HCT116 (cell line): ENCODE data around the gene GPRC5A. TPM values are rescaled to one million over a fixed set of nuclear protein-coding genes. Genes with fewer than 3 reads are reported as not detected.
A peak's percentile ranks its signal among the peaks of the same experiment; 100 is the strongest.

Source experiments
- ATAC-seq: fragments of 200-7000 bp; cut with Tn5 transposase; 2 replicates; pipeline ENCODE4 v1.9.1; 2020; ENCODE audit warnings: mild to moderate bottlenecking, moderate library complexity
- BruUV-seq: library from RNA; stranded (reverse); fragments of 400-500 nt; replicated peaks from 2 replicates; lab custom pipeline; 2021; lab: Mats Ljungman, UMichigan
- CTCF ChIA-PET: fragments of 300-600 bp; sonication (Branson Sonifier 250); formaldehyde crosslinking; loops from one replicate; lab custom pipeline; 2021; ENCODE audit warnings: antibody characterized with exemption; lab: Charles Lee
- POLR2A ChIA-PET: fragments of 300-600, 350-600 bp; sonication (Branson Sonifier 250); formaldehyde crosslinking; loops from one replicate; lab custom pipeline; 2021; ENCODE audit warnings: antibody characterized with exemption; lab: Charles Lee
- RAD21 ChIA-PET, 2 experiments: fragments of 300-600 bp; sonication (Branson Sonifier 250); formaldehyde crosslinking; loops; one replicate each; lab custom pipeline; 2023; ENCODE audit warnings: low total read pairs in 2 of 2; ENCODE audit not compliant: uncharacterized antibody in 2 of 2, unreplicated experiment in 2 of 2, low non-redundant PET in 1 of 2; lab: Charles Lee
- DNase-seq: peaks from one replicate; pipeline ENCODE4 v3.0.0-alpha.2; 2010; ENCODE audit warnings: low read depth, low spot score
- H2AFZ ChIP-seq: fragments of 200-600 bp; shearing (Covaris generic), sonication (generic); 2 replicates; pipeline ENCODE4 v1.6.1; 2017; ENCODE audit warnings: low read depth, mixed run types, mixed read lengths, antibody characterized with exemption, low read length; ENCODE audit not compliant: poor library complexity, severe bottlenecking
- H3K27ac ChIP-seq: 2 replicates; pipeline ENCODE4 v1.5.1; 2012; ENCODE audit warnings: low read depth, low read length
- H3K27me3 ChIP-seq: fragments of 200-600 bp; sonication (generic); 2 replicates; pipeline ENCODE4 v1.6.1; 2016; ENCODE audit warnings: mixed run types, low read length, mixed read lengths; ENCODE audit not compliant: insufficient read depth
- H3K36me3 ChIP-seq, 2 experiments: fragments of 200-500 bp in 1 of 2; fragments of 200-600 bp in 1 of 2; sonication (Bioruptor generic) in 1 of 2; sonication (generic) in 1 of 2; 2 replicates each; pipeline versions ENCODE4 v1.5.1 to v1.6.1; 2014 to 2016; ENCODE audit warnings: low read length in 2 of 2, inconsistent platforms in 1 of 2, mixed read lengths in 1 of 2, mixed run types in 1 of 2; ENCODE audit not compliant: insufficient read depth in 2 of 2, control insufficient read depth in 1 of 2
- H3K4me1 ChIP-seq, 2 experiments: fragments of 200-600 bp in 1 of 2; sonication (generic) in 1 of 2; 2 replicates each; pipeline versions ENCODE4 v1.5.1 to v1.6.1; 2012 to 2017; ENCODE audit warnings: low read length in 2 of 2, inconsistent platforms in 1 of 2, mild to moderate bottlenecking in 1 of 2, mixed read lengths in 1 of 2, mixed run types in 1 of 2, moderate library complexity in 1 of 2; ENCODE audit not compliant: insufficient read depth in 2 of 2, control insufficient read depth in 1 of 2
- H3K4me2 ChIP-seq: fragments of 200-600 bp; sonication (generic); 2 replicates; pipeline ENCODE4 v1.6.1; 2017; ENCODE audit warnings: mixed run types, low read length, mixed read lengths
- H3K4me3 ChIP-seq, 2 experiments: fragments of 200-600 bp in 1 of 2; sonication (generic) in 1 of 2; replicated peaks in 1 of 2; 2 replicates each; pipeline ENCODE4 v1.5.1; 2011 to 2016; ENCODE audit warnings: low read length in 2 of 2, control low read depth in 1 of 2, low read depth in 1 of 2, mild to moderate bottlenecking in 1 of 2, mixed read lengths in 1 of 2, mixed run types in 1 of 2
- H3K79me2 ChIP-seq: fragments of 200-600 bp; sonication (generic); 2 replicates; pipeline ENCODE4 v1.6.1; 2017; ENCODE audit warnings: mild to moderate bottlenecking, mixed run types, low read length, moderate library complexity, mixed read lengths; ENCODE audit not compliant: insufficient read depth
- H3K9ac ChIP-seq: fragments of 200-600 bp; sonication (generic); 2 replicates; pipeline ENCODE4 v1.6.1; 2016; ENCODE audit warnings: low read length, mixed read lengths
- H3K9me2 ChIP-seq: fragments of 200-600 bp; sonication (generic), shearing (Covaris generic); 2 replicates; pipeline ENCODE4 v1.6.1; 2017; ENCODE audit warnings: mixed run types, mild to moderate bottlenecking, moderate library complexity; ENCODE audit not compliant: insufficient read depth
- H3K9me3 ChIP-seq, 2 experiments: fragments of 200-500 bp in 1 of 2; fragments of 200-600 bp in 1 of 2; sonication (Bioruptor generic) in 1 of 2; sonication (generic) in 1 of 2; 2 replicates each; pipeline ENCODE4 v1.6.1; 2014 to 2017; ENCODE audit warnings: low read length in 2 of 2, mixed read lengths in 2 of 2, inconsistent platforms in 1 of 2, low read depth in 1 of 2, mild to moderate bottlenecking in 1 of 2, mixed run types in 1 of 2, moderate library complexity in 1 of 2; ENCODE audit not compliant: control insufficient read depth in 1 of 2, insufficient read depth in 1 of 2
- H4K20me1 ChIP-seq: fragments of 200-600 bp; sonication (generic), shearing (Covaris generic); 2 replicates; pipeline ENCODE4 v1.6.1; 2017; ENCODE audit warnings: mixed run types, mild to moderate bottlenecking, moderate library complexity; ENCODE audit not compliant: insufficient read depth
- CBX3 ChIP-seq: IDR thresholded peaks from 2 replicates; pipeline ENCODE4 v1.6.1; 2012; ENCODE audit warnings: low read depth
- CEBPB ChIP-seq: IDR thresholded peaks from 2 replicates; pipeline ENCODE4 v1.6.1; 2012; ENCODE audit warnings: low read depth
- EGR1 ChIP-seq: IDR thresholded peaks from 2 replicates; pipeline ENCODE4 v1.6.1; 2012; ENCODE audit warnings: low read depth
- EZH2phosphoT487 ChIP-seq: fragments of 200-600 bp; IDR thresholded peaks from 2 replicates; pipeline ENCODE4 v1.6.1; 2018; ENCODE audit warnings: antibody characterized with exemption, borderline replicate concordance
- FOSL1 ChIP-seq: IDR thresholded peaks from 2 replicates; pipeline ENCODE4 v1.6.1; 2012; ENCODE audit warnings: low read depth
- JUND ChIP-seq: IDR thresholded peaks from 2 replicates; pipeline ENCODE4 v1.6.1; 2012
- RAD21 ChIP-seq: IDR thresholded peaks from 2 replicates; pipeline ENCODE4 v1.6.1; 2012; ENCODE audit warnings: low read depth, mild to moderate bottlenecking
- SIN3A ChIP-seq: IDR thresholded peaks from 2 replicates; pipeline ENCODE4 v1.6.1; 2012; ENCODE audit warnings: low read depth
- SP1 ChIP-seq: IDR thresholded peaks from 2 replicates; pipeline ENCODE4 v1.6.1; 2012; ENCODE audit warnings: low read depth
- SRF ChIP-seq: IDR thresholded peaks from 2 replicates; pipeline ENCODE4 v1.6.1; 2012; ENCODE audit warnings: low read depth
- TCF7L2 ChIP-seq: IDR thresholded peaks from 2 replicates; pipeline ENCODE4 v1.7.0; 2011; ENCODE audit warnings: borderline replicate concordance, inconsistent platforms; ENCODE audit not compliant: insufficient read depth, insufficient read length; ENCODE audit errors: extremely low read depth
- YY1 ChIP-seq: IDR thresholded peaks from 2 replicates; pipeline ENCODE4 v1.6.1; 2011; ENCODE audit warnings: low read length, low read depth, moderate library complexity, mild to moderate bottlenecking; ENCODE audit not compliant: insufficient replicate concordance; ENCODE audit errors: extremely low read depth
- ZBTB33 ChIP-seq: IDR thresholded peaks from 2 replicates; pipeline ENCODE4 v1.6.1; 2011; ENCODE audit warnings: mild to moderate bottlenecking, low read length, moderate library complexity; ENCODE audit not compliant: insufficient replicate concordance; ENCODE audit errors: extremely low read depth
- ZFX ChIP-seq: fragments of 450-650 bp; IDR thresholded peaks from 2 replicates; pipeline ENCODE4 v1.6.1; 2017
- intact Hi-C: fragments of 100-400 bp; cut with micrococcal nuclease; formaldehyde crosslinking; loops from 2 replicates; pipeline ENCODE4 v1.10.0; 2022
- total RNA-seq: library from RNA; stranded (reverse); gene quantifications from one replicate; pipeline ENCODE4 v1.2.1, GENCODE V29; 2021; ENCODE audit not compliant: unreplicated experiment

GPRC5A gene
- total RNA-seq, 1 experiment from 2014 or later = 305 TPM

- Histone ChIP-seq H3K27me3 (no peaks in the 10 kb centered on the region), H3K4me1 (peaks cover 46 to 59% of the 10 kb centered on the region in 2 experiments), H3K9me2 (no peaks in the 10 kb centered on the region), H4K20me1 (no peaks in the 10 kb centered on the region), H3K79me2 (no peaks in the 10 kb centered on the region), H3K9ac (no peak overlapping the region), H3K9me3 (no peaks in the 10 kb centered on the region), H3K4me3 (no peak overlapping the region), H2AFZ (no peak overlapping the region), H3K36me3 (no peaks in the 10 kb centered on the region), H3K27ac (peak overlapping the region; percentile 88; the same call in 1 of the 2 replicates), H3K4me2 (no peak overlapping the region)
- no TSS peak for BruUV-seq
- ChIA-PET POLR2A (interaction anchor here (1.0 to 1.3 kb wide), 4 partner anchors 12 to 65 kb away, joined by 3 to 4 read pairs (median 3); no protein-coding TSS in a partner anchor), CTCF (interaction anchor here (1.5 kb wide), 1 partner anchor 32 kb away, joined by 3 read pairs; no protein-coding TSS in a partner anchor), RAD21 (no interaction called here)
- intact Hi-C loops = no loop called here
- no peak for TF ChIP-seq ZFX
- no peak for DNase-seq
- no peak for ATAC-seq
Observed at GRCh38 chr12:12868477-12869235, 22.7 kb upstream of the GPRC5A start.

GRCh38 chr12:12870465-12870864, 20.9 kb upstream of the GPRC5A start:
- DNase-seq = peak; percentile 95
- peak overlapping the region in 1 of 2 experiments; percentile 23; a peak in 2 of 4 replicates for H3K4me3 ChIP-seq
- H3K4me1 ChIP-seq = peaks cover 62 to 77% of the 10 kb centered on the region in 2 experiments
- POLR2A ChIA-PET = interaction anchor here (4.5 kb wide), 1 partner anchor 21 kb away, joined by 56 read pairs; the partner anchor contains the start of gene GPRC5A
- no peaks in the 10 kb centered on the region for H3K9me2 ChIP-seq
- RAD21 ChIA-PET = no interaction called here
- intact Hi-C loops = no loop called here
- no peaks in the 10 kb centered on the region; the same call in 1 of the 2 replicates for H3K79me2 ChIP-seq
- H3K9me3 ChIP-seq = no peaks in the 10 kb centered on the region
- peak overlapping the region; percentile 88 for H3K27ac ChIP-seq
- no peak overlapping the region for H2AFZ ChIP-seq
- H4K20me1 ChIP-seq = no peaks in the 10 kb centered on the region
- CTCF ChIA-PET = no interaction called here
- TF ChIP-seq ZBTB33 = no peak
- TF ChIP-seq RAD21 = peak; percentile 10; the same call in 1 of the 2 replicates
- TF ChIP-seq SRF = no peak
- TF ChIP-seq TCF7L2 = no peak
- TF ChIP-seq CEBPB = peak; percentile 40; the same call in 1 of the 2 replicates
- peak; percentile 28 for TF ChIP-seq YY1
- TF ChIP-seq JUND = peak; percentile 86
- TF ChIP-seq FOSL1 = peak; percentile 83
- TF ChIP-seq EGR1 = no peak
- TF ChIP-seq SIN3A = 0 out of 2 replicates have a peak, but pooled peaks have one; percentile 43
- TF ChIP-seq CBX3 = peak; percentile 79; the same call in 1 of the 2 replicates
- no peak for TF ChIP-seq ZFX
- no peak for TF ChIP-seq EZH2phosphoT487
- TF ChIP-seq SP1 = peak; percentile 91
- peak overlapping the region; percentile 69 for H3K4me2 ChIP-seq
- no peaks in the 10 kb centered on the region for H3K27me3 ChIP-seq
- H3K36me3 ChIP-seq = no peaks in the 10 kb centered on the region
- ATAC-seq = peak; percentile 56
- peak overlapping the region; percentile 73 for H3K9ac ChIP-seq
- no TSS peak for BruUV-seq
